ENCODE measurements around the gene GALNT7.
"Not testable (repeated sequence)": the region's sequence is repeated elsewhere in the genome, so short reads cannot be mapped to it uniquely, and the experiment has no call there.

GALNT7 gene, protein sequence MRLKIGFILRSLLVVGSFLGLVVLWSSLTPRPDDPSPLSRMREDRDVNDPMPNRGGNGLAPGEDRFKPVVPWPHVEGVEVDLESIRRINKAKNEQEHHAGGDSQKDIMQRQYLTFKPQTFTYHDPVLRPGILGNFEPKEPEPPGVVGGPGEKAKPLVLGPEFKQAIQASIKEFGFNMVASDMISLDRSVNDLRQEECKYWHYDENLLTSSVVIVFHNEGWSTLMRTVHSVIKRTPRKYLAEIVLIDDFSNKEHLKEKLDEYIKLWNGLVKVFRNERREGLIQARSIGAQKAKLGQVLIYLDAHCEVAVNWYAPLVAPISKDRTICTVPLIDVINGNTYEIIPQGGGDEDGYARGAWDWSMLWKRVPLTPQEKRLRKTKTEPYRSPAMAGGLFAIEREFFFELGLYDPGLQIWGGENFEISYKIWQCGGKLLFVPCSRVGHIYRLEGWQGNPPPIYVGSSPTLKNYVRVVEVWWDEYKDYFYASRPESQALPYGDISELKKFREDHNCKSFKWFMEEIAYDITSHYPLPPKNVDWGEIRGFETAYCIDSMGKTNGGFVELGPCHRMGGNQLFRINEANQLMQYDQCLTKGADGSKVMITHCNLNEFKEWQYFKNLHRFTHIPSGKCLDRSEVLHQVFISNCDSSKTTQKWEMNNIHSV

DNA sequence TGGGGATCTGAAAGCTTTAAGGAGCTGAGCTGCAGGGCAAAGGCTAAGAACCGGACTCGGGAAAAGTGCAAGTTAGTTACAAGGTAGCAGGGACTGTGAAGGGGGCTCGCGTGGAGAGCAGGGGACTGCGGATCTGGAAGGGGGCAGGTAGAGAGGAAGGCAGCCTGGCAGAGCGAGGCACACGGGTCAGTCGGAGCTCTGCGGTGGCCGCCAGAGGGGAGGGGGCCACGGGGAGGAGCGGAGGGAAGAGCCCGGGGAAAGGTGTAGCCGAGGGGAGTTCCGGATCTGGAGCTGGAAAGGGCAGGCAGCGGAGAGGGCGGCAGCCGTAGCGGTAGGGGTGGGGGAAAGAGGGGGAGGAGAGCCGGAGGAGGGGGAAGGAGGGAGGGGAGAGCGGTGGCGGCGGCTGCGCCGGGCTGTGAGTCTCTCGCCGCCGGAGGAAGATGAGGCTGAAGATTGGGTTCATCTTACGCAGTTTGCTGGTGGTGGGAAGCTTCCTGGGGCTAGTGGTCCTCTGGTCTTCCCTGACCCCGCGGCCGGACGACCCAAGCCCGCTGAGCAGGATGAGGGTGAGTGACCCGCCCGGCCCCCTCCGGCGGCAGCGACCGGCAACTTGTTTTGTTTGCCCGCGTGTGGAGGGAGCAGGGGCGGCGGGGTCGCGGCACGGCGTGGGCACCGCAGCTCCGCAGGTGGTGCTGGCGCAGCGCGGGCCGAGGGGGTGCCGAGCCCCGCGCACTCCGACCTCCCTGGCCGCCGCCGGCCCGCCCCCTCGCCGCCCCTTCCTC lies at the start of gene GALNT7:
Gene GALNT7, plus strand, starts transcription at position 416 of the 782 bp plus-strand sequence. Its CDS starts 25 bp downstream, at position 441.
- peak; percentile 48 for DNase-seq

DNA sequence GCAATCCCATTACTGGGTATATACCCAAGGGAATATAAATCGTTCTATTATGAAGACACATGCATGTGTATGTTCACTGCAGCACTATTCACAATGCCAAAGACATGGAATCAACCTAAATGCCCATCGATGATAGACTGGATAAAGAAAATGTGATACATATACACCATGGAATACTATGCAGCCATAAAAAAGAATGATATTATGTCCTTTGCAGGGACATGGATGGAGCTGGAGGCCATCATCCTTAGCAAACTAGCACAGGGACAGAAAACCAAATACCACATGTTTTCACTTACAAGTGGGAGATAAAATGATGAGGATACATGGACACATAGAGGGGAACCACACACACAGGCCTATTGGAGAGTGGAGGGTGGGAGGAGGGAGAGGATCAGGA lies 49.8 kb upstream of the GALNT7 start:
- not testable (repeated sequence) for DNase-seq

DNA sequence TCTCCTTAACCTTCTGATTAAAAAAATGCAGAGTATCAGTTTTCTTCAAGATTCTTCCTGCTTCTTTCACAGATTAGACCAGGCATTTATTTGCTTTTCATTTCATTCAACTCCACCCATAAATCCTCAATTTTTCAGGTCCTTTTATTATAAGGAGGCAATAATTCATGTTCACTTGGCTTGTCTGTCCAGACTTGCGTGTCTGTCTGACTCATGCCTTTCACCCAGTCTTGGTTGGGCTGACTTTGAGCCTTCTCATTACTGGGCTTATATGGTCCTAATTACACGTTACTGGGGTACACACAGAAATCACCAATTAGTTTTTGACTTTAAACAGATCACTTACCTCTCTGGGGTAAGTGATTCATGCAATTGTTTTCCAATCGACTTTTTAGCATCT lies 48.8 kb upstream of the GALNT7 start:
- DNase-seq = peak; percentile 51

DNA sequence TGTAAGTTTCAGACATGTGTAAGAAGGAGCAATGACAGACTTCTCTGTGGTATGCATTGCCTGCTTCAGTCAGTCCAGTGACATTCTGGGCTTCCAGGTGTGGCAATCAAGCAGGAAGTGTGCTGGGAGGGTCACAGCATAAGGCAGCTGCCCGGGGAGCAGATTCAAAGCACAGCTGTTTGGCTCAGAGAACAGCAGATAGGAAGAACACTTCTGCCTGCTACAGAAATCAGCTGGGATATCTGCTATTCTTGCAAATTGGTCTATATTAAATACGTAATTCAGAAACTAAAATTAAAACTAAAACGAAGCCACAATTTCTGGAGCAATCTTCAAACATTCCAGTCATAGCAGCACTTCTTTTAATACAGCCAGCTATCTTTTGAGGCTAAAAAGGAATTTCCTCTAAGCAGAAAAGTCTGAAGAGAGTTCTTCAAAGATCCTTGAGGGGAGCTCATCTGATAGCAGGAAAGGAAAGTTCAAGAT lies 47.5 kb upstream of the GALNT7 start:
- peak; percentile 51 for DNase-seq

DNA sequence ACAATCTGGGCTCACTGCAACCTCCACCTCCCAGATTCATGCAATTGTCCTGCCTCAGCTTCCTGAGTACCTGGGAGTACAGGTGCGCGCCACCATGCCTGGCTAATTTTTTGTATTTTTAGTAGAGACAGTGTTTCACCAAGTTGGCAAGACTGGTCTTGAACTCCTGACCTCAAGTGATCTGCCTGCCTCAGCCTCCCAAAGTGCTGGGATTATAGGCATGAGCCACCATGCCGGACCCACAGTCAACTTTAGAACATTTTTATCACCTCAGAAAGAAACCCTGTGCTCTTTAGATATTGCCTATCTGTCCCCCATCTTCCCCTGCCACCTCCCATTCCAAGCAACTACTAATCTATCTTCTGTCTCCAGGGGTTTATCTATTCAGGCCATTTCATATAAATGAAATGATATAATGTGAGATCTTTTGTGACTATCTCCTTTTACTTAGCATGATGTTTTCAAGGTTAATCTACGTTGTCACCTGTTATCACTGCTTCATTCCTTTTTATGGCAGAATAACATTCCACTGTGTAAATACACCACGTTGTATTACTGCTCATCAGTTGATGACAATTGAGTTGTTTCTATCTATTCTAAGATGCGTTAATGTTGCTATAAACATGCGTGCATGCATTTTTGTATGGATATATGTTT lies 44.3 kb upstream of the GALNT7 start:
- DNase-seq = no peak

DNA sequence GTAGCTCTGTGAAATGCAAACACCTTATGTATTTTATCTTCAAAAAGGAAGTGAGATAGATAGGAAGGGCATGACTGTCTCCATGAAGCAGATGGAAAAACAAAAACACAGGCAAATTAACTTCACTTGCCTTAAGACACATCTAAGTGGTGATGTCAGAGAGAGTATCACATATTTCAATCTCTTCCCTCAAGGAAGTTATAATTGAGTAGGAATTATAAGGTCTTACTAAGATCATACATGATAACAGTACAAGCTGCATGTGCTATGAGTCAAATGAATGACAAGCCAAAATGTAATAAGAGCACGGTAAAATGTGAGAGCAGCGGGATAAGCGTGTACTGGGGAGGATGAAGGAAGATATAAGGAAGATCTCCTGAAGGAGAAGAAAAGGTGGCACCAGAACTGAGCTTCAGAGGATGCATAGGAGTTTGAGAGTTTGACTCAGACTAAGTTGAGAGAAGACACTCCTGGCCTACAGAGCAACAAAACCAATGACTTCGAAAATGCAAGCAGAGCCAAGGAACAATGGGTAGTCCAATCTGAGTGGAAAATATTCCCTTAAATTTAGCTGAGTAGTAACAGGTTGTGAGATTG lies 43.3 kb upstream of the GALNT7 start:
- DNase-seq = no peak

DNA sequence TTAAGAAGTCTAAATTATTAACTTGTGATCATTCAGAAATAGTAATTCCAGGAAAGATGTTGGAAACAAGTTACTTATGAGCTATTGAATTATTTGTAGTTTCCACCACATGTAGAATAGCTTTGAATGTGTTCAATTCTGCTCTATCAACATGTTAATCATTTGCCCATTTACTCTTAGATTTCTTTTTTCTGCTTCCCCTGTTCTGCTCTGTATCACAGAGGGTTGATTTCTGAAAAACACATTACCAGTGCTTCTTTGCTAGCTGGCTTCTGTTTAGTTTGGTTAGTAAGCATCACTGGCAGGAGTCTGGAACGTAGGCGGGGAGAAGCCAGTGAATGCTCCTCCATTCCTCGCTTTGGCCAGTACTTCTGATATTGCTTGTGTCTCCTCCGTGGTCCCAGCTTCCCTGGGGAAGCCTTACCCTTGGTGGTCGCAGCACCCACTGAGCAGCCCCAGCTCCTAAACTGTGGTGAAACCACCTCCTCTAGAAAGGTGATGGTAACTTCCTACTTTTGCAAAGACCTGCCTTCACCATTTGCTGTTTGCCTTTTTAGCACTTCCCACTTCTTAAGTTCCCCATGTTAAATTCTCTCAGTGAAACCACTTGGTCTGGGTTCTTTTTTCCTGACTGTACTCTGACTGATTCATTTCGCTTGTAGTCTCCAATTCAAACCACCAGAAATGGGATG lies 40.3 kb upstream of the GALNT7 start:
- DNase-seq = no peak

DNA sequence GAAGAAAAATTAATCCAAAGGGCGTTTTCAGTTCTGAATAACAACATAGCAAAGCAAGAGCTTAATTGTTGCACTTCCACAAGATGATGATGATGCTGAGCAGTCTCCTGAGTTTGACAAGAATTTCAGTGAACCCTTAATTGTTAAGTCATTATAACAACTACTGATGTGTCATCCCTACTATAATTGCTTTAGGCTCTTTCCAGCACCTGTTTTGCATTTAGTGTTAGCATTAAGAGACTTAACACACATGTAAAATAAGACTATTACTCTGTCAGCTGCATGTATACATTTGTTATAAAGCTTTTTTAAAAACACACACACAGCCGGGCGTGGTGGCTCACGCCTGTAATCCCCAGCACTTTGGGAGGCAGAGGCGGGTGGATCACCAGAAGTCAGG lies 37.9 kb upstream of the GALNT7 start:
- no peak for DNase-seq

DNA sequence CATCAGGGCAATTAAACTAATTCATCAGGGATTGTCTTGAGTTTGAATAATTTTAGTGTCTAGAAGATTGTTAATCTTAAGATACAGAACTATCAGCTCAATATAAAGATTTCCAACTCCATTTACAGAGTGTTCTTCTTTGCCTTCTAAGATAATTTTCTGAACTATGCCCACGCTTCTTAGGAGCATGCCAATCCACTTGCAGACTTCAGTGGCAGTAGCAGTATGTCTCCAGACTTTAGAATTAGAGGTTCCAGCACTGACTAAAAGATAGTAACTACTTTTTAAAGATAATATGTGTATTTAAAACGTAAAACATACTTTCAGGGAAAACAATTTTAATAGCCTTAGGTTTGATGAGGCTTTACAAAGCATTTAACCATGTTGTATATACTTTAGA lies 34.2 kb upstream of the GALNT7 start:
- no peak for DNase-seq

DNA sequence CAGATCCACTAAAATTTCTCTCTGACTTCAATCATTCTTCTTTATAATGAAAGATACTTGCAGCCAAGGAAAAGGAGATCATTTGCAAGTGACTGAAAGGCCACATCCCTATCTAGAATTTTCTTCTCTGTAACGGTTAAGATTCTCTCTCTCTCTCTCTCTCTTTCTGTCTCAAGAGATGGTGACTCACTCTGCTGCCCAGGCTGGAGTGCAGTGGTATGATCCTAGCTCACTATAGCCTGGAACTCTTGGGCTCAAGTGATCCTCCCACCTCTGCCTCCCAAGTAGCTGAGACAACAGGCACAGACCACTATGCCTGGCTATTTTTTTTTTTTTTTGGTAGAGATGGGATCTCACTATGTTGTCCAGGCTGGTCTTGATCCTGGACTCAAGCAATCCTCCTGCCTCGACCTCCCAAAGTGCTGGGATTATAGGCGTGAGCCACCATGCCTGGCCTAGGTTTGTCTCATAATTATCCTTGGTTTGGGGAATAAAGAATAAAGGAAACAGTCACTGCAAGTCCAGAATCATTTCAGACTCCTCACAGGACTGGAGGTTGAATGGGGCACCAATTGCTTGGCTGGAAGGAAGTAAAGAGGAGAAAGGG lies 33.3 kb upstream of the GALNT7 start:
- peak; percentile 27 for DNase-seq

DNA sequence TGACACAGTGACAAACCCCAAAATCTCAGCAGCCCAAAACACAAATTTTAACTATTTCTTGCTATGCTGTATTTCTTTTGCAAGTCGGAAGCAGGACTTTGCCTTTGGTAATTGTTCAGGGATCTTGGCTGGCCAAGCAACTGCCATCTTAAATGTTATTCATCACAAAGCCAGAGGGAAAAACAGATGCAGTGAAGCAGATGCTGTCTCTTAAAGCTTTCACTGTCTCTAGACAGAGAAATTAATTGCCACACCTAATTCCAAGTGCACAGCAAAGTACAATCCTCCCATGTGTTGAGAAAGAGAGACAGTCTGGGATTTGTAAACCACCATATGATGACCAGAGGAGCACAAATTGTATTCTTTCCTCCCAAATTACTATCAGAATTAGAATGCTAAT lies 30.0 kb upstream of the GALNT7 start:
- no peak for DNase-seq

DNA sequence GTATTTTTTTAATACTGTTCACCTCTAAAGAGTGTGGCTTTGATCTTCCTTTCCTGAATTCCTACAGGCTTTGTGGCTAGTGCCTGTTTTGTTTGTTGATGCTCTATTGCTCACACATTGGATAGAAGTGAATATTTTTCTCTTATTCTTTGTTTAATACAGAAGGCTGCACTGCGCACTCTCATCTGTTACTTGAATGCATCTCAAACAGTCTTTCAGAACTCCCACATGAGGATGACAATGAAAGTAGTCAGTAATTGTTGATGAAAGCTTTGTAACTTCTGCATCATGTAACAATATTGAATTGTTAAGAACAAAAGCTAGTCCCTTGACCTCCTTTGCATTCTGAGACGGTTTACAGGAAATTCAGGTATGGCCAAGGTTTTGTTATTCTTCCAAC lies 29.1 kb upstream of the GALNT7 start:
- DNase-seq = no peak

DNA sequence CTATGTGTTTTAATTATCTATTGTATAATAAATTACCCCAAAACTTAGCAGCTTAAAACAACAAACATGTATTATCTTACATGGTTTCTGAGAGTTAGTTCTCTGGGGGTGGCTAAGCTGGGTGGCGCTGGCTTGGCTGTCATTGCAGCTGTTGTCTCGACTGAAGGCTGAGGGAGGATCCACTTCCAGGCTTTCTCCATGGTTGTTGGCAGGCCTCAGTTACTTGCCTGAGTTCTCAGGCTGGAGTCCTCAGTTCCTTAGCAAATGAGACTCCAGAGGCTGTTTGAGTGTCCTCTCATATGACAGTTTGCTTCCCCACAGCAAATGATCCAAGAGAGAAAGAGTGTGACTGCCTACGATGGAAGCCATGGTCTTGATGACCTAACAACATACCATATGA lies 23.5 kb upstream of the GALNT7 start:
- no peak for DNase-seq

DNA sequence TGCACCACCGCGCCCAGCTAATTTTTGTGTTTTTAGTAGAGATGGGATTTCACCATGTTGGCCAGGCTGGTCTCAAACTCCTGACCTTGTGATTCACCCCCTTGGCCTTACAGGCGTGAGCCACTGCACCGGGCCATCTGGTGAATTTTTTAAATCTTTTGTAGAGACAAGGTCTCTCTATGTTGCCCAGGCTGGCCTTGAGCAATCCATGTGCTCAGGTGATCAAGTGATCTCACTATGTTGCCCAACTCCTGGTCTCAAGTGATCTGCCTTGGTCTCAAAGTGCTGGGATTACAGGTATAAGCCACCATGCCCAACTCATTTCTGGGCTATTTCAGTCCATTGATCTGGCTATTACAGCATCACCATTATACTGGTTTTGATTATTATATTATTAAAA lies 22.2 kb upstream of the GALNT7 start:
- DNase-seq = no peak

DNA sequence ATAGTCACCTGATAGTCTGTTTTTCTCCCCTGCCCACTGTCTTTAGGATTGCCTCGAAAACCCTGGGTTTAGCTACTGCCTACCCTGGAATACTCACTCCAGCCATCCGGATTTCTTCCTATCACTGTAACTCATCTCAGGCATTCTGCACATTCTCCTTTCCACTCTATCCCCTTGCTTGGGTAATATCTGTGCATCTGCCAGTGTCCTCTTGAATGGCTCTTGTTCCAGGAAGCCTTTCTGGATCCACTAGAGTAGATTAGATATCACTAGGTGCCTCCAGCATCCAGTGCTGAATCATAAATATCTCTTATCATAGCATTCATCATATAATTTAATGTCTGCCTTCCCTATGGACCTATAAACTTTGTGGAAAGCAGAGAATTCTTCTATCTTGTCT lies 17.1 kb upstream of the GALNT7 start:
- no peak for DNase-seq

DNA sequence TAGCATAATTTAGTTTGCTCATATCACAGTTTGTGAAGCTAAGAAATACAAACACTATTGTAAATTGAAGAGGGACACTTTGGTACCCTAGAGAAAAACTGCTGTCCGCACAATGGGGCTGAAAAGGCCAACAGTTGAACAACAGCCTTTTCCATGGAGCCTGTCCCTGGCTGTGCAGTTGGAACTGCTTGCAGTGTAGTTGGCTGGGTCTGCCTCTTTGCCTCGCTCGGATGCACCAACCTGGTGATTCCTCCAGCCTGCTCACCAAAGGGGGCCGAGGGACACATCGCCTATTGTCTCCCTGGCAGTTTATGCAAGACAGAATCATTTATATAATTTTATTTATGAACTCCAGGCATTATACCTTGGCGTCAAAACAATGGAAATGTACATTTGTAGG lies 16.5 kb upstream of the GALNT7 start:
- no peak for DNase-seq

DNA sequence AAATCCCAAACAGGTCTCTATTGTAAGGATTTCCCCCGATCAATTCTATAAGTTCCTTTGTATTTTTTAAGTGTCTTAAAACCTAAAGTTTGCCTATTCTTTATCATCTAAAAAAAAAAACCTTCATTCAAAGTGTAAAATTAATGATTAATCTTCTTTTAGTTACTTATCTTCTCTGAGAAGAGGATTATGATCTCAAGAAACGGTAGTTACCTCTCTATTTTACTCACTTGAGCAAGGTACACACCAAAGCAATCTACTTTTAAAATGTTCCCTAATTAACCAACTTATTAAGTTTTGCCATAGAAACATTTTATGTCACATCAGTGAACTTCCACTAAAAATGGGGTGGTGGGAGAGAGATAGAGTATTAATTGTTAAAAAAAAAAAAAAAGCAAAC lies 15.2 kb upstream of the GALNT7 start:
- no peak for DNase-seq

DNA sequence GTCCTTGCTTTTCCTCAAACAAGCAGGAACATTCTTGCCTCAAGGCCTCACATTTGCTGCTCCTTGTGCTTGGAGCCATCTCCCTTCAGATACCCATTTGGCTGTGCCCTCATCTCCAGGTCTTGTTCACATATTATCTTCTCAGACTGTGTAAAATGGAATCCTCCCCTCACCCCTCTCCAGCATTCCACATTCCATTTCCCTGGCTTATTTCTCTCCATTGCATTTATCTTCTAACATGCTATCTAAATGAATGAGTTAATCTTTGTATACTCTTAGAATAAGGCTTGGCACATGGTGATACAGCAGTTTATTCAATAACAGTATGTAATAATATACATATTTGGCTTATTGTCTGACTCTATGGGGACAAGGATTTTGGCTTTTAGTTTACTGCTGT lies 8.8 kb upstream of the GALNT7 start:
- DNase-seq = peak; percentile 29

DNA sequence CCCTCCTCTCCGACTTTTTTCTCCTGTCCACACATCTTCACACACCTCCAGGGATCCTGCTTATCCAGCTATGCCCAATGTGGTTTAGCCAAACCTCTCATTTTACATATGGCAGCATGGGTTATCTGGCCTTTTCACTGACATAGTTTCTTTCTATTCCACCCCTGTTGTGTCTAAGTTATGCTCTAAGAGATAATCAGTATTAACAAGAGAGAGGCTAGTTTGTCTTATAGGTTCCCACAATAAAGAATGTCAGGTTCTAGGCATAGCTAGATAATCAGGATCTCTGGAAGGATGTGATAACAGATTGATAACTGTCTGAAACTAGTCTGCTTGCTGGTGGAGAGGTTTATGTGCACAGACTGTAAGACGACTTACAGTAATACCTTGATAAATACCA lies 7.7 kb upstream of the GALNT7 start:
- DNase-seq = no peak

DNA sequence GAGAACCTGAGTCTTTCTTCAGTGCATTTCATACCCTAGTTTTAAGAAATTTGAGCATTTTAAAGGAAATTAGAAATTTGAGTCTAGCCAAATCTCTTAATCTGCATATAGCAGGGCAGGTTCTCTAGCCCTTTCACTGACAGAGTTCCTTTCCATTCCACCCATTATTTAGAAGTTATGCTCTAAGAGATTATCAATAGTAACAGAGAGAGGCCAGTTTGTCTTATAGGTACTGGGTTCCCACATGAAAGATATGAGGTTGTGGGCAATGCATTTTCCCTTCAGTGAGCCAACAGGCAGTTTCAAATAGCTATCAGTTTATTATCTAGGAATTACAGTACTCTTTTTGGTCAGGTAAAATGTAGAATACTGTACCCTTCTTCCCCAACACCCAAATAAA lies 7.3 kb upstream of the GALNT7 start:
- no peak for DNase-seq

DNA sequence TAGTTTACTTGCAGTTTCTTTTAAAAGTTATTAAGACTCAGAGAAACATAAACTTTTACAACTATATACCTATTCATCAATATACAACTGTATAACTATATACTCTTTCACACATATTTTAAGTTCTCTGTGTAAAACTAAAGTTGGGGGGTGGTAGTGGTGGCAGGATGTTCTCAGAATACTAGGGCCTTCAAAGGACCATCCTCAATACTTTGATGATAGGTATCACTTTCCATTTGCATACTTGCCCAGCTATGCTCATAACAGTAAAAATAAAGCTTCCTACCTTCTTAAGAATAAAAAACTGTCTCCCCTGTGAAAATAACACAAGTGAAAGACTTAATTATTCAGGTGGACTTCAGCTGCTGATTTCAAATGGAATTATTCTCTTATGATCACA lies 2.9 kb upstream of the GALNT7 start:
- no peak for DNase-seq

DNA sequence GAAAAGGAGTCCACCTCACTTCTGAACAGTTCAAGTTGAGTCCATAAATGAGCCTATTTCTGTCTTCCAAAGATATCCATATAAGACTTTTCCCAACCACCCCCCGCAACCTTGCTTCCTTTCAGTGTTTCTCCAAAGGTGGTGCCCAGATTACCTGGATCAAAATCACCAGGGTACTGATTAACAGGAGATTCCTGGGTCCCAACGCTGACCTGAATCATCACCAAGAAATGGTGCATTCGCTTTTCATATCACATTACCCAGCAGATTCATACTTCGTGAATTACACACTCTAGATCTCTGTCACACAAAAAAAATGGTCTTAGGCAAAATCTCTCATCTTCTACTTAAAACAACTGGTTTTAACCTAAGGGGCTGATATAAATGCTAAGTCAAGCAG lies 2.1 kb upstream of the GALNT7 start:
- DNase-seq = no peak
